Ascending aorta (tissue), 2 donors: ENCODE results near the gene LMX1B. TPM values are rescaled to one million over a fixed set of nuclear protein-coding genes. Genes with fewer than 3 reads are reported as not detected.

Experiments used
- DNase-seq, 2 donors: peaks; one replicate each; pipeline ENCODE4 v3.0.0-alpha.2; 2019; ENCODE audit warnings: low spot score in 2 of 2
- H3K27ac ChIP-seq, 2 donors: fragments of 200-600 bp; sonication (generic); one replicate each; pipeline ENCODE4 v1.5.1; 2016 to 2017; ENCODE audit warnings: mild to moderate bottlenecking in 1 of 2
- H3K27me3 ChIP-seq: fragments of 200-600 bp; sonication (generic); one replicate; pipeline ENCODE4 v1.5.1; 2017
- H3K36me3 ChIP-seq, 2 donors: fragments of 200-600 bp; sonication (generic); one replicate each; pipeline ENCODE4 v1.5.1; 2016
- H3K4me1 ChIP-seq, 2 donors: fragments of 200-600 bp; sonication (generic); one replicate each; pipeline ENCODE4 v1.5.1; 2016 to 2017; ENCODE audit warnings: mild to moderate bottlenecking in 1 of 2
- H3K4me3 ChIP-seq, 2 donors: fragments of 200-600 bp; sonication (generic); one replicate each; pipeline ENCODE4 v1.5.1; 2016 to 2017; ENCODE audit warnings: mild to moderate bottlenecking in 1 of 2
- H3K9me3 ChIP-seq, 2 donors: fragments of 200-600 bp; sonication (generic); one replicate each; pipeline ENCODE4 v1.5.1; 2016
- CTCF ChIP-seq, 3 experiments: fragments of 200-600 bp in 2 of 3; fragments of 450-650 bp in 1 of 3; sonication (generic) in 2 of 3; IDR thresholded peaks; one replicate each; pipeline ENCODE4 v1.5.1; 2016 to 2019; ENCODE audit warnings: antibody characterized with exemption in 3 of 3, mild to moderate bottlenecking in 1 of 3, moderate library complexity in 1 of 3
- intact Hi-C: fragments of 100-400 bp; cut with DNase I; formaldehyde crosslinking; loops from one replicate; pipeline ENCODE4 v1.15.1; 2023
- total RNA-seq: library from RNA; depleted of rRNA; stranded (reverse); fragments of >200 nt; gene quantifications from one replicate; pipeline ENCODE4 v1.1.0, GENCODE V29; 2016

The LMX1B gene
- total RNA-seq, 1 donor from 2014 or later, result 1.9 TPM

- TF ChIP-seq CTCF (IDR thresholded peaks at IDR 0.05), result no peak
- intact Hi-C loops, result no loop called here
- Histone ChIP-seq H3K27ac (no peak overlapping the region), H3K9me3 (no peaks in the 10 kb centered on the region), H3K4me3 (no peak overlapping the region), H3K27me3 (peaks cover 6% of the 10 kb centered on the region), H3K4me1 (no peaks in the 10 kb centered on the region), H3K36me3 (no peaks in the 10 kb centered on the region)
- no peak for DNase-seq
These were observed 20.3 kb downstream of the LMX1B start for GRCh38 chr9:126633881-126634558.

- TF ChIP-seq CTCF (IDR thresholded peaks at IDR 0.05), result no peak
- Histone ChIP-seq H3K9me3 (no peaks in the 10 kb centered on the region), H3K36me3 (no peaks in the 10 kb centered on the region), H3K27me3 (peaks cover 6% of the 10 kb centered on the region), H3K4me3 (no peak overlapping the region), H3K27ac (no peak overlapping the region), H3K4me1 (no peaks in the 10 kb centered on the region)
- intact Hi-C loops, result no loop called here
- no peak for DNase-seq
These were observed 21.3 kb downstream of the LMX1B start for GRCh38 chr9:126635061-126635460.

- Histone ChIP-seq H3K36me3 (no peaks in the 10 kb centered on the region), H3K4me3 (no peak overlapping the region), H3K4me1 (no peaks in the 10 kb centered on the region), H3K9me3 (no peaks in the 10 kb centered on the region), H3K27ac (no peak overlapping the region), H3K27me3 (peaks cover 6% of the 10 kb centered on the region)
- TF ChIP-seq CTCF (IDR thresholded peaks at IDR 0.05), result no peak
- intact Hi-C loops, result no loop called here
- DNase-seq, result no peak
These were observed 22.1 kb downstream of the LMX1B start for GRCh38 chr9:126635661-126636439.

GRCh38 chr9:126636983-126637798, 23.5 kb downstream of the LMX1B start:
- H3K4me1 ChIP-seq, result no peaks in the 10 kb centered on the region
- peaks cover 6% of the 10 kb centered on the region for H3K27me3 ChIP-seq
- H3K9me3 ChIP-seq, result no peaks in the 10 kb centered on the region
- no peak overlapping the region for H3K27ac ChIP-seq
- no peaks in the 10 kb centered on the region for H3K36me3 ChIP-seq
- no peak overlapping the region for H3K4me3 ChIP-seq
- no peak for DNase-seq
- no peak for TF ChIP-seq CTCF (IDR thresholded peaks at IDR 0.05)
- intact Hi-C loops, result no loop called here

- TF ChIP-seq CTCF (IDR thresholded peaks at IDR 0.05), result no peak
- H3K9me3 ChIP-seq, result no peaks in the 10 kb centered on the region
- H3K27me3 ChIP-seq, result peaks cover 6% of the 10 kb centered on the region
- H3K36me3 ChIP-seq, result no peaks in the 10 kb centered on the region
- DNase-seq, result no peak
- H3K4me1 ChIP-seq, result no peaks in the 10 kb centered on the region
- no peak overlapping the region for H3K4me3 ChIP-seq
- no peak overlapping the region for H3K27ac ChIP-seq
- intact Hi-C loops, result no loop called here
These were observed 24.9 kb downstream of the LMX1B start for GRCh38 chr9:126638571-126639132.
